ENCODE measurements around the gene MVD.
A peak's percentile ranks its signal among the peaks of the same experiment; 100 is the strongest.

Gene MVD

DNA sequence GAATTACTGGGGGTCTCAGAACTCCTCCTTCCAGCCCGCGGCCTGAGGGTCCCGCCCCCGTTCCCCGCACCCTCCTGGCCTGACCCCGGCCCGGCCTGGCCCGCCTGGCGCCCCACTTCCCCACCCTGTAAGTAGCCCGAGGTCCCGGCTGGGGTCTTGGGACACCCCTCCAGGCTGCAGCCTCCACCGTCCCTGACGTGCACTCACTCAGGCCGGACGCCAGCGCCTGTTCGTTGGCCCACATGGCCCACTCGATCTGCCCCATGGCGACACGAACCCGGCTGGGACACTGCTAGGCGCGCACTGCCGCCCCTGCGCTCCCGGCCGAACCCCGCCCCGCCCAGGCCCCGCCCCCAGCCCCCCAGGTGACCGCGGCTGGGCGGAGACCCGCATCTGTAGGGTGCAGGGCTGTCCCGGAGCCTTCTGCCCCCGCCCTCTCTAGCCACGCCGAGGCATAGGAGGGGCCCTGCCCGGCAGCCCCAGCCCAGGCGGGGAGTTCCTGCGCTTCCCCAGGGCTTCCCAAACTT, 12.1 kb downstream of the MVD start, which contains the start of gene CYBA:
Gene CYBA (minus strand): TSS at position 305 of the 527 bp plus-strand sequence. CDS start 40 bp downstream, at position 265.
- in situ Hi-C loops (cut with HindIII; ENCODE audit: low pct_ligation_motif_present, low sequenced_read_pairs), result no loop called here
- Histone ChIP-seq H3K27me3 (replicated peaks) (no peaks in the 10 kb centered on the region), H3K36me3 (replicated peaks) (peaks cover 42% of the 10 kb centered on the region), H3K4me3 (ENCODE audit: low read depth, low read length) (peak within 1 kb of the TSS; percentile 81), H3K27ac (peak within 1 kb of the TSS; percentile 88)
- DNase-seq, result peak; percentile 62
- TF ChIP-seq, protein P1, sequence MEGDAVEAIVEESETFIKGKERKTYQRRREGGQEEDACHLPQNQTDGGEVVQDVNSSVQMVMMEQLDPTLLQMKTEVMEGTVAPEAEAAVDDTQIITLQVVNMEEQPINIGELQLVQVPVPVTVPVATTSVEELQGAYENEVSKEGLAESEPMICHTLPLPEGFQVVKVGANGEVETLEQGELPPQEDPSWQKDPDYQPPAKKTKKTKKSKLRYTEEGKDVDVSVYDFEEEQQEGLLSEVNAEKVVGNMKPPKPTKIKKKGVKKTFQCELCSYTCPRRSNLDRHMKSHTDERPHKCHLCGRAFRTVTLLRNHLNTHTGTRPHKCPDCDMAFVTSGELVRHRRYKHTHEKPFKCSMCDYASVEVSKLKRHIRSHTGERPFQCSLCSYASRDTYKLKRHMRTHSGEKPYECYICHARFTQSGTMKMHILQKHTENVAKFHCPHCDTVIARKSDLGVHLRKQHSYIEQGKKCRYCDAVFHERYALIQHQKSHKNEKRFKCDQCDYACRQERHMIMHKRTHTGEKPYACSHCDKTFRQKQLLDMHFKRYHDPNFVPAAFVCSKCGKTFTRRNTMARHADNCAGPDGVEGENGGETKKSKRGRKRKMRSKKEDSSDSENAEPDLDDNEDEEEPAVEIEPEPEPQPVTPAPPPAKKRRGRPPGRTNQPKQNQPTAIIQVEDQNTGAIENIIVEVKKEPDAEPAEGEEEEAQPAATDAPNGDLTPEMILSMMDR (IDR thresholded peaks at IDR 0.05; ENCODE audit: low read depth, low read length, missing control alignments), result no peak

DNA sequence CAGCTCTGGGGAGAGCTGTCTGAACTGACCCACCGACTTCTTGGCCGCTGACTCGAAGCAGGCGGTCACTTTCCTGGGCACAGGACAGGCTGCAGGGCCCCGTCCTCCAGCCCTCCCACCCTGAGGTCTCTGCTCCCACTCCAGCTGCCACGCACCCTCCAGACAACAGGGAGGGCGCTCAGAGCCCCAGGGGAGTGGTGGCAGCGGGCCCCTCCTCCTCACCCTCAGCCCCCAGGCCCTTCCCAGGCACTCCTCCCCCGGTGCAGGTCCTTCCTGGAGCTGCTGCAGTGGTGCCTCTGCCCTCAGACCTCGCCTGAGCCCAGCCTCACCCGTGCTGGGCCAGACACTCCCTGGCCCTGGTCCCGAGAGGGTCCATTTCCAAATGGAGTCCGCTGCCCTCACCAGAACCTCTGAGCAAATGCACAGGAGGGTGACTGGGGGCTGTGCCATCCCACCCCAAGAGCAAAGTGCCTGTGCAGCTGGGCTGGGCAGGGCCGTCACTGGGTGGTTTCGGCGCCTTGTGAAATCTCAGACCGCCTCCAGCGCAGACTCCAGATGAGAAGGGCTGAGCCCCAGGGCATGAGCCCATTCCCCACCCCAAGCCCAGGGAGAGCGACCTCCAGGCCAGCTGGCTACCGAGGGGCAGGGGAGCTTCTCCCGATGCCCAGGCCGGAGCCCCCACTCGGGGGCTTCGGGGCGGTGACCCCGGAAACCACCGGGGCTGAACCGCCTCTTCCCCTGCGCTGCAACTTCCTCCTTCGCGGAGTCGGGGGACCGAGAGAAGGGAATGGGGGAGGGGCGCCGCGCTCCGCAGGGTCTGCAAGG, 12.8 kb downstream of the MVD start:
- no peak for DNase-seq
- Histone ChIP-seq H3K36me3 (replicated peaks) (peaks cover 35% of the 10 kb centered on the region), H3K27ac (peak overlapping the region; percentile 88), H3K27me3 (replicated peaks) (no peaks in the 10 kb centered on the region), H3K4me3 (ENCODE audit: low read depth, low read length) (peak overlapping the region; percentile 81)
- TF ChIP-seq, protein P1 (IDR thresholded peaks at IDR 0.05; ENCODE audit: low read depth, low read length, missing control alignments), result no peak
- in situ Hi-C loops (cut with HindIII; ENCODE audit: low pct_ligation_motif_present, low sequenced_read_pairs), result no loop called here

DNA sequence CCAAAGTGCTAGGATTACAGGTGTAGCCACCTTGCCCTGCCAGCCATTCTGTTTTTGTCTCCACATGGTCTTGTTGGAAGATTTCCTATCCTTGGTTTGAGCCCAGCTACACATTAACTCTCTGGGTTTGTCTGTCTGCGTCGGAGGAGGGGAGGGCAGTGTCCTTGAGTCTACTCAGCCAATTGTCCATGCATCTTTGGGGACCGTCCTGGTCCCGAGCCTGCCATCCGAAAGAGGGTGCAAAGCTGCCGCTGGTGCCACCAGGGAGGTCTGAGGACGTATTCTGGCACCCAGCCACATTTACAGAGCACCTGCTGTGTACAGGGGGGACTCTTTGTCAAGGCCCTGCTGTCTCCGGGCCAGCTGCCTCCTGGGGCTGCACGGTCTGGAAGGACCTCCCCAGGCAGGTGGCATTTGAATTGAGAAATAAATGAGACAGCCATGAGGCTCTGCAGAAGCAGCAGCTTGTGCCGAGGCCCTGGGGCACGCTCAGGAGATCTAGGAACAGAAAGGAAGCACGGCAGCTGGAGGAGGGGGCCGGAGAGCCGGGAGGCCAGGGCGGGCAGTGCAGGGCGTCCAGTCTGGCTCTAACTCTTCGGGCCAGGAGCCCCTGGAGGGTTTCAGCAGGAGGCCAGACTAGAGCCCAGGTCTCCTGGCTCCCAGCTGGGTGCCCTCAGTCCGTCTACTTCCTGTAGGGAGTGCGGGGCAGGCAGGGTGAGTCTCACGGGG, 13.5 kb downstream of the MVD start:
- in situ Hi-C loops (cut with HindIII; ENCODE audit: low pct_ligation_motif_present, low sequenced_read_pairs), result no loop called here
- Histone ChIP-seq H3K36me3 (replicated peaks) (peaks cover 28% of the 10 kb centered on the region), H3K27me3 (replicated peaks) (no peaks in the 10 kb centered on the region), H3K27ac (peak overlapping the region; percentile 88), H3K4me3 (ENCODE audit: low read depth, low read length) (peak overlapping the region; percentile 81)
- TF ChIP-seq, protein P1 (IDR thresholded peaks at IDR 0.05; ENCODE audit: low read depth, low read length, missing control alignments), result no peak
- DNase-seq, result no peak

DNA sequence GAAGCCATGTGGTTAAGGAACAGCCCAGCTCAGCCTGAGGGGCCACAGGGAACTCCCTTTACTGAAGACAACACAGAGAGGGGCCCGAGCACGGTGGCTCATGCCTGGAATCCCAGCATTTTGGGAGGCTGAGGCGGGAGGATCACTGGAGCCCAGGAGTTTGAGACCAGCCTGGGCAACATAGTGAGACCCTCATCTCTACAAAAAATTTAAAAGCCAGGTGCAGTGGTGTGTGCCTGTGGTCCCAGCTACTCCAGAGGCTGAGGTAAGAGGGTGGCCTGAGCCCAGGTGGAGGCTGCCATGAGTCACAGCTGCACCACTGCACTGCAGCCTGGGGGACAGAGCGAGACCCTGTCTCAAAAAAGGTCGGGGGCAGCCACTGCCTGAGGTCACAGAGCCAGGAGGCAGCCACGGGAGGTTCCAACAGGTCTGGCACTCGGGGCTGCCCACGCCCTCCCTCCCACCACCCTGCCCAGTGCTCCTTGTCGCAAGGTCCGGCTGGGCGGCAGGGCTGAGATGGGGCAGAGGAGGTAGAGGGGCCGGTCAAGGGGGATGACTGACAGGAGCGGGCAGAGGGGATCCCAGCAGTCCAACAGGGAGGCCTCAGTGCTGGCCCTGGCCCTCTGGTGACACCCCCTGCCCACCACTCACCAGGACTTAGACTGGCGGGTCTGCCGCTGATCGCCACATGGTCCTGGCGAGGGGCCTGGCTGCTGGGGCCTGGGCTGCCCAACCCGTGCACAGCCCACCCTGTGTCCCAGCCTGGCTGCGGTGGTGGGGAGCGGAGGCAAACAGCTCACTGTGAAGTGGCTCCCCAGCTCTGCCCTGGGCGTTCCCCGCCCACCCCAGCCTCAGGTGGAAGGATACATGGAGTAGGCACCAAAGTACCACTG, 15.5 kb downstream of the MVD start:
- H3K27ac ChIP-seq, result no peak overlapping the region
- no peak overlapping the region for H3K4me3 ChIP-seq (ENCODE audit: low read depth, low read length)
- in situ Hi-C loops (cut with HindIII; ENCODE audit: low pct_ligation_motif_present, low sequenced_read_pairs), result no loop called here

More for the DNA sequence above, 15.5 kb downstream of the MVD start:
- H3K36me3 ChIP-seq (replicated peaks), result peaks cover 16% of the 10 kb centered on the region
- DNase-seq, result no peak
- H3K27me3 ChIP-seq (replicated peaks), result no peaks in the 10 kb centered on the region
- TF ChIP-seq, protein P1 (IDR thresholded peaks at IDR 0.05; ENCODE audit: low read depth, low read length, missing control alignments), result no peak
